Activated effector memory CD4-positive, alpha-beta T cell treated with anti-CD3 and anti-CD28 coated beads, Interleukin-2, amount 50 U/mL, for 16 hours (primary cell): ENCODE measurements around the gene RAP2C.
"Not testable (repeated sequence)": the region's sequence is repeated elsewhere in the genome, so short reads cannot be mapped to it uniquely, and the experiment has no call there.

Source experiments
- DNase-seq: peaks from one replicate; pipeline ENCODE4 v3.0.0-alpha.2; 2020

The RAP2C gene

DNA sequence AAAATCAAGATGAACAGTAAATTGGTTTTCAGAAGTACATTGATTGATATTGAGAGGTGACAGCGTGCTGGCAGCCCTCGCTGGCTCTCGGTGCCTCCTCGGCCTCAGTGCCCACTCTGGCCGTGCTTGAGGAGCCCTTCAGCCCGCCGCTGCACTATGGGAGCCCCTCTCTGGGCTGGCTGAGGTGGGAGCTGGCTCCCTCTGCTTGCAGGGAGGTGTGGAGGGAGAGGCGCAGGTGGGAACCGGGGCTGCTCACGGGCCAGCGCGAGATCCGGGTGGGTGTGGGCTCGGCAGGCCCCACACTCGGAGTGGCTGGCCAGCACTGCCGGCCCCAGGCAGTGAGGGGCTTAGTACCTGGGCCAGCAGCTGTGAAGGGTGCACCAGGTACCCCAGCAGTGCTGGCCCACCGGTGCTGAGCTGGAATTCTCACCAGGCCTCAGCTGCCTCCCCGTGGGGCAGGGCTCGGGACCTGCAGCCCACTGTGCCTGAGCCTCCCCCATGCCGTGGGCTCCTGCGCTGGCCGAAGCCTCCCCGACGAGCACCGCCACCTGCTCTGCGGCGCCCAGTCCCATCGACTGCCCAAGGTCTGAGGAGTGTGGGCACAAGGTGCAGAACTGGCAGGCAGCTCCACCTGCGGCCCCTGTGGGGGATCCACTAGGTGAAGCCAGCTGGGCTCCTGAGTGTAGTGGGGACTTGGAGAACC is 25.2 kb downstream of the RAP2C start:
- DNase-seq, result no peak

DNA sequence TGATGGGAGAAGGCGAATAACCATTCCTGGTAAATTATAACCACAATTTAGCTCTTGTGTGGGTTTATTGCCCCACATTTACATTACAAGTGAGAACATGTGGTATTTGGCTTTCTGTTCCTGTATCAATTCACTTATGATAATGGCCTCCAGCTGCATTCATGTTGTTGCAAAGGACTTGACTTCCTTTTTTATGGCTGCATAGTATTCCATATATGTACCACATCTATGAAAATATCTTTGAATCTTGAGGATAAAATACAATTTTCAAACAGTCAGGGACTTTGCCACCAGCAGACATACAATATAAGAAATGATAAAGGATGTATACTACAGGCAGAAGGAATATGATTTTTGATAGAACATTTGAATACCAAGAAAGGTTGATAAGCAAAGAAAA is 27.3 kb downstream of the RAP2C start:
- no peak for DNase-seq

DNA sequence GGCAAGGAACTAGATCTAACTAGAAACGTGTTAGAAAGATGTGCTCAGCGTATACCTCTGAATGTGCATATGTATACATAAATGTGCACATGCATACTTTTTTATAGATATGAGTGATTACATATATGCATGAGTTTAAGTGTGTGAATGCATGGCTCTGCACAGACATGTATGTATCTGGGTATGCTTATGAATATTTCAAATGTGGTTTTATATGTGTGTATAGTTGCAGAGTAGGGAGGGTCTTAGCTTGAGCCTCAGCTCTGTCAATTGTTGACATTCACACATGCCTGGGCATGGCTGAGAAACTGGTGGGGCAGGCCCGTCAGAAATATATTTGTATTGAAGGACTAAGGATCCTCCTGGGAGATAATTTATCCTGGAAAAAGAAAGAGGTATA is 31.1 kb downstream of the RAP2C start:
- DNase-seq, result no peak

DNA sequence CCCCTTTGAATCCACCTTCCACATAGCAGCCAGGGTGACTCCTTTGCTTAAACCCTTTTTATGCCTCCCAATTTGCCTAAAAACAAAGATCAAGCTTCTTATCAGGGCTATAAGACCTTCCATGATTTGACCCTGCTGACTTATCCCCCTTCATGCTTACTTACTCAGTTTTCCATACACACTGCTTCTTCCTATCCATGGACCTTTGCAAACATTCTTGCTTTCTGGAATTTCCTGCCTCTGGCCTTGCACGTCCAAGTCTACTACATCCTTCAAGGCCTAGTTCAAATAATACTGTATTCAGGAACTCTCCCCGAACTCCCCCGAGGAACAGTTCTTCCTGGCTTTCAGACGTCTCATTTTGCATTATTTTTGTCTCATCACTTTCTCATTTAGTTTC is 31.8 kb downstream of the RAP2C start:
- no peak for DNase-seq

DNA sequence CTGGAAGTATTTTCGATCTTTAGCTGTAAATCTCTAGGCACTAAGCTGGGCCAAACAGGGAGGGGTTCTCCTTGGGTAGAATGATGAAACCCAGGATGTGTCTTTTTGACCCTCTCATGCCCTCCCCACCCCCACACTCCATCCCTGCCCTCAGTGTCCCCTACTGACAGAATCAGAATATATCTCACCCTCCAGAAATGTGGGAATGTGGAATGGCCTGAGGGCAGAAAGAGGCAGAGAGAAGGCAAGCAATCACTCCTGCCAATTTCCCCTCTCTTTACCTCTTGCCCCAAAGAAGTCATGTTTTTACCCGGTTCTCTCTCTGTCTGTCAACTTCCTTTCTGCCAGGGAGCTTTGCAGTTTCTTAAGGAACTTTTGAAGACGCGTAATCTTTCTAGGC is 34.4 kb downstream of the RAP2C start:
- no peak for DNase-seq

DNA sequence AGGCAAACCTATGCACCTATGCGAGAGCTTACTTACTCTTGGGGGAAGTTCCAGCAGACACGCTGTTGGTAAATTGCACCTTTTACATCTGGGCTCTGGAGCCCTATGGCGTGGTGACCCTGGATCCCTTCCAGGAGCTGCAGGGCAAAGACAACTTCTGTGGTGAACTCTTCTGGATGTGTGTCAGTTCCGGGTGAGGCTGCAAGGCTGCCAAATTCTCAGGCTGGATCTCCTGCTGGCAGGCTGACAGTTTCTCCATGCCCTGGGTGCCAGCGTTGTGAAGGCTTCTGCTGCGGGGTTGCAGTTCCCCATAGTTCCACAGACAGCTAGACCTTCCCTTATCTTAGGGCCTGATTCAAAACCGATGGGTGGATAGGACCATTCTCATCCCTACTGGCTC is 37.9 kb downstream of the RAP2C start:
- DNase-seq, result no peak

DNA sequence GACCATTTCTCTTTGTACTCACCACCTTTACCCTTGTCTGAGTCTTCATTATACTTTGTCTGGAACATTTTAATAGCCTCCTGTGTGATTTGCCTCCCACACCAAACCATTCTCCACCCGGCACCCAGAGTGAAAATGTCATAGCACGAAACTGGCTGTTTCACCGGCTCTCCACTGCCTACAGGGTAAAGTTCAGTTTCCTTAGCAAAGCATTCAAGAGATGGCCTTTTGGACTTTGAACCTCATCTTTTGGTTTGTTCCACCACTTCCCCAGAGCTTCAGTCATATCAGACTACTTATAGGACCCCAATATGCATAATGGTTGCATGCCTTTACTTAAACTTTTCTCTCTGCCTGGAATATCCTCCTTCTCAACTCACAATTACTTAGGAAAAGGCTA is 38.3 kb downstream of the RAP2C start:
- no peak for DNase-seq

DNA sequence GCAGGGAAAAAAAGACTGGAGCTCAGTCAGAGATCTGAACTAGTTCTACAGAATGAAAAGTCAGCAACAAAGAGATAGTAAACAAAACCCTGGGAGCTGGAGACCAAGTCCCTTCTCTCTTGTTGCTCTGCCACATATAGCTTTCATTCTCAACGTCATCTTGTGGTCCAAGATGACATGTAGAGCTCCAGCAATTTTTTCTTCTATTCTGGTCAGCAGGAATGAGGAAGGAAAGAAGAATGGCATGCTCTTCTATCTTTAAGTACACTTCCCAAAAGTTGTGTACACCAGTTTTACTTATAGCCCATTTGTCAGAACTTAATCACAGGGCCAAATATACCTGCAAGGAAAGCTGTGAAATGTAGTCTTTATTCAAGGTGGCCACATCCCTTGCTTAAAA is 45.6 kb downstream of the RAP2C start:
- no peak for DNase-seq

DNA sequence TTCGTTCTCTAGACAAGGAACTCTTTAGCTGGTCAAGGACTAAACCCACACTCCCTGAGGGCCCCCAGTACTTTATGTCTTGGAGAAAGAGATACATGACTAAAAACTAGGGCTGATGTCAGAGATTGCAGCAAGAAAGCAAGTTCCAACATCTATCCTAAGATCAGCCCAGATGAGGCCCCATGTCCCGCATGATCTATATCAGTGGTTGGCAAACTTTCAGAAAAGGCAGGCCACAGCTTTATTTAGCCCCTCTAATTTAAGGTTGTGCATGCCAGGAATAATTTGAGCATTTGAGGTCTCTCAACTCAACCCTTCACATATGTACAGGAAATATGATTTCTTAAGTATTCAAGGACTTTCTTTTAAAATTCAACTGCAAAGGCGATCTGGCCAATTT is 47.4 kb downstream of the RAP2C start:
- no peak for DNase-seq

DNA sequence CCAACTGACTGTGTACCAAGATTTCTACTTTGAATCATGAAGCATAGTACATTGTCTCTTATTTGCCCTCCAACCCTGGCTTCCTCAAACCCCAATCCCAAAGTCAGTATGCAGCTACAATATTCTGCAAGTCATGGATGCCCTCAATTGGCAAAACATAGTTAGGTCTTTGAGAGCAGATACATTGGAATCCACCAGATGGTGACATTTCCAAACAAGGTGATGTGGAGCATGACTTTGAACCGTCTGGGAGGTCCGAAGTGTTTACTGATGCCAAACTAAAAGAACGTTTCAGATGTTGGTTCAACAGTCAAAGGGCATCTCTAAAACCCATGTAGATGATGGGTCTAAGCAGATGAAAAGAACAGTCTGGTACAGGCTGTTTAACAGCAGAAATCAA is 47.8 kb downstream of the RAP2C start:
- DNase-seq, result no peak

DNA sequence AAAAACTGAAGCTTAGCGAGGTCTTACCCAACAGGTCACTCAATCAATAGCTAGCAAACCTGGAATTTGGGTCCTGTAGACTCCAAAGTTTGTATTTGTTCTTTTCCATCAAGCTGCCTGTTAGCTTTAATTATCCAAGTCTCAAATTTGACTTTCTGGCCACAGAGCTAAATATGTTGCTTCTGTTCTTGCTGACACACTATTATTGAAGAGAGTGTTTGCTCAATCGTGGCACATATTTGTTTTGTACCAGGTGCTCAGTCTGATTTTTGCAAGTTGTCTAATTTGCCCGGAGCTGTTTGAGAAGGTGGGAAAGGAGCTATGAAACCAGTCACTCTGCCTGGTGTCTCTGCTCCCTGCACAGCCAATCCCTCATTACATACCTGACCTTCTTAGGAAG is 49.7 kb downstream of the RAP2C start:
- no peak for DNase-seq

DNA sequence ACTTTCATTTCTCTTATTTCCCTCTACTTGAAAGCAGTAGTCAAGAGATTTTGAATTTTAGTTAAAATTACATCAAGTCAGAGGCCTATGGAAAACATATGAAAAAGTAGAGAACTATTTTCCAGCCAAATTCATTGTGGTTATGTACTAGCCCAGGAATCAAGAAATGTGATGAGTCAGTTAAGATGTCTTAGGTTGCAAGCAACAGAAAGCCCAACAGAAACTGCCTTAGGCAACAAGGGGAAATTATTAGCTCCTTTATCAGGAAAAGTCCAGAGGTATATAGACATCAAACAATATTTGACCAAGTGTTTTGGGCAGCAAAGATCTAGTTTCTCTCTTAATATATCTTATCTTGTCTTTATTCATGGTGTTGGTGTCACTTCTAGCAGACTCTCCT is 53.6 kb downstream of the RAP2C start:
- DNase-seq, result no peak

DNA sequence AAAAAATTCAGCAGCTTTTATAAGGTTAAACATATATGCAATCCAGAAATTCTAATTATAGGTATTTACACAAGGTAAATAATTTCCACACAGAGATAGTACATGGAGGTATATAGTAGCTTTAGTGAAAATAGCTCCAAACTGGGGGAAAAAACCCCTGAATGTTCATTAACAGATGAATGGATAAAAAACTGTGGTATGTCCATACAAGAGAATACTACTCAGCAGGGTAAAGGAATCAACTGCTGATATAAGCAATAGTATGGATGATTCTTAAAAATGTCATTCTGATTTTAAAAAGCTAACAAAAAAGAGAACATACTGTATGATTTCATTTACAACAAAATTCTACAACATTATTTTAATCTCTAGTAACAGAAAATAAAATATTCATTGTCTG is 54.2 kb downstream of the RAP2C start:
- DNase-seq, result no peak

DNA sequence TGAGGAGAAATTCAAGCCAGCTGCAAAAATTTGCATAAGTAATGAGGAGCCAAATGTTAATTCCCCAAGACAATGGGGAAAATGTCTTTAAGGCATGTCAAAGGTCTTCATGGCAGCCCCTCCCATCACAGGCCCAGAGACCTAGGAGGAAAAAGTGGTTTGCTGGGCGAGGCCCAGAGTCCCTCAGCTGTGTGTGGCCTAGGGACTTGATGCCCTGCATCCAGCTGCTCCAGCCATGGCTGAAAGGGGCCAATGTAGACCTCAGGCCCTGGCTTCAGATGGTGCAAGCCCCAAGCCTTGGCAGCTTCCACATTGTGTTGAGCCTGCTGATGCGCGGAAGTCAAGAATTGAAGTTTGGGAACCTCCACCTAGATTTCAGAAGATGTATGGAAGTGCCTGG is 56.2 kb downstream of the RAP2C start:
- not testable (repeated sequence) for DNase-seq

DNA sequence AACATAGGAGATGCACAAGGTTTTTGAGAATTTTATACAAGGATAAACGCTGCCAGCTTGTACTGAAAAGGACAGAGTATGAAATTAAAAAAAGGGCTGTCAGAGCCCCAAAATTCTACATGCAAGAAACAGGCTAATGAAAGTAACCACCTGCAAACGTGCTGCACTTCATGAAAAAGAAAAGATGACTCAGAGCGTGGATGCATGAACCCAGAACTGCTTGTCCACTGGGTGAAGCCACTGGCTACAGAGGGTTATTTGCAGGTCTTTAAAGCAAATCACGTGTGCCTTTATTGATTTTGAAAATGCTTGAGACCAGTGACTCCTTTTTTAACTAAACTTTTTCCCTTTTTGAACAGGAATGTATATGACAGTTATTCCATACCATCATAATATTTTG is 66.1 kb downstream of the RAP2C start:
- no peak for DNase-seq
